Chondrocyte (in vitro differentiated cells): ENCODE data around the gene ZFAND3. TPM values are rescaled to one million over a fixed set of nuclear protein-coding genes. Genes with fewer than 3 reads are reported as not detected.

ENCODE experiments used
- DNase-seq: peaks from one replicate; pipeline ENCODE4 v3.0.0; 2021; ENCODE audit warnings: mixed read lengths, low spot score
- H3K27ac Mint-ChIP-seq: one replicate; pipeline ENCODE4 v1.8.0; 2021; ENCODE audit warnings: mild to moderate bottlenecking, moderate library complexity, mixed read lengths; ENCODE audit not compliant: unreplicated experiment
- H3K27me3 Mint-ChIP-seq: 2 replicates; pipeline ENCODE4 v1.8.0; 2021; ENCODE audit warnings: low read depth, mixed read lengths
- H3K36me3 Mint-ChIP-seq: 2 replicates; pipeline ENCODE4 v1.8.0; 2021; ENCODE audit warnings: low read depth, mixed read lengths
- H3K4me1 Mint-ChIP-seq: 2 replicates; pipeline ENCODE4 v1.8.0; 2021; ENCODE audit warnings: low read depth, mild to moderate bottlenecking, mixed read lengths
- H3K4me3 Mint-ChIP-seq: one replicate; pipeline ENCODE4 v1.8.0; 2021; ENCODE audit warnings: mild to moderate bottlenecking, moderate library complexity, mixed read lengths; ENCODE audit not compliant: unreplicated experiment
- H3K9me3 Mint-ChIP-seq: 2 replicates; pipeline ENCODE4 v1.8.0; 2021; ENCODE audit warnings: low read depth, mixed read lengths
- CTCF ChIP-seq: fragments of 200-600 bp; sonication (generic); IDR thresholded peaks from 2 replicates; pipeline ENCODE4 v1.5.0; 2021; ENCODE audit warnings: antibody characterized with exemption, mild to moderate bottlenecking, moderate library complexity
- total RNA-seq: library from RNA; stranded (reverse); gene quantifications from 3 replicates; pipeline ENCODE4 v1.2.1, GENCODE V29; 2021

The ZFAND3 gene
- total RNA-seq, 1 donor from 2014 or later, result 98.5 TPM

GRCh38 chr6:37967651-37968050 is 148.1 kb downstream of the ZFAND3 start:
- H3K4me3 Mint-ChIP-seq, result no peak overlapping the region
- peaks cover 5% of the 10 kb centered on the region for H3K36me3 Mint-ChIP-seq
- peaks cover 41% of the 10 kb centered on the region for H3K4me1 Mint-ChIP-seq

DNA sequence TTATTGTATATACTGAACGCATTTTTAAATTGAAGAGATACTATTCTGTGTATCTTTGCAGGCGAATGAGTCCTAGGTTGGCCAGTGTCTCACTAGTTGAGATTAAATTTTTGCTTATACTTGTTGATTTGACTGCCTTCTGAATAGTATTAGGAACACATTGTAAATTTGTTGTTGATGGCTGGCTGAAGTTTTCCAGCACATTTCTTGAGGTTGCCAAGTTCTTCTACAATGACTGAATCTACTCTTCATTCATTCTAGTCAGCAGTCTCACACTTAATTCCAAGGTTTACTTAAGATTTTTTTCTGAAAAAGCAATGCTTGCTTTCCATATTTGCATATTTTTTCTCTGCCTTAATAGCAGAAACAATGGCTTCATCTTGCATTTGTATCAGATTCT is 151.7 kb downstream of the ZFAND3 start:
- H3K4me3 Mint-ChIP-seq, result no peak overlapping the region
- no peak overlapping the region for H3K27ac Mint-ChIP-seq
- peaks cover 5% of the 10 kb centered on the region for H3K36me3 Mint-ChIP-seq
- no peak for TF ChIP-seq CTCF
- peaks cover 19% of the 10 kb centered on the region for H3K9me3 Mint-ChIP-seq
- DNase-seq, result no peak
- H3K4me1 Mint-ChIP-seq, result peaks cover 47% of the 10 kb centered on the region
- H3K27me3 Mint-ChIP-seq, result no peaks in the 10 kb centered on the region

More at GRCh38 chr6:37967651-37968050, 148.1 kb downstream of the ZFAND3 start:
- no peaks in the 10 kb centered on the region for H3K27me3 Mint-ChIP-seq
- H3K9me3 Mint-ChIP-seq, result peaks cover 9% of the 10 kb centered on the region
- DNase-seq, result no peak
- no peak for TF ChIP-seq CTCF
- no peak overlapping the region for H3K27ac Mint-ChIP-seq

- H3K36me3 Mint-ChIP-seq, result peaks cover 5% of the 10 kb centered on the region
- H3K4me1 Mint-ChIP-seq, result peaks cover 43% of the 10 kb centered on the region
- H3K27me3 Mint-ChIP-seq, result no peaks in the 10 kb centered on the region
- H3K4me3 Mint-ChIP-seq, result no peak overlapping the region
- peaks cover 18% of the 10 kb centered on the region for H3K9me3 Mint-ChIP-seq
- TF ChIP-seq CTCF, result no peak
- DNase-seq, result no peak
- H3K27ac Mint-ChIP-seq, result peak overlapping the region; percentile 12
Measured at GRCh38 chr6:37971711-37972390, 152.3 kb downstream of the ZFAND3 start.

DNA sequence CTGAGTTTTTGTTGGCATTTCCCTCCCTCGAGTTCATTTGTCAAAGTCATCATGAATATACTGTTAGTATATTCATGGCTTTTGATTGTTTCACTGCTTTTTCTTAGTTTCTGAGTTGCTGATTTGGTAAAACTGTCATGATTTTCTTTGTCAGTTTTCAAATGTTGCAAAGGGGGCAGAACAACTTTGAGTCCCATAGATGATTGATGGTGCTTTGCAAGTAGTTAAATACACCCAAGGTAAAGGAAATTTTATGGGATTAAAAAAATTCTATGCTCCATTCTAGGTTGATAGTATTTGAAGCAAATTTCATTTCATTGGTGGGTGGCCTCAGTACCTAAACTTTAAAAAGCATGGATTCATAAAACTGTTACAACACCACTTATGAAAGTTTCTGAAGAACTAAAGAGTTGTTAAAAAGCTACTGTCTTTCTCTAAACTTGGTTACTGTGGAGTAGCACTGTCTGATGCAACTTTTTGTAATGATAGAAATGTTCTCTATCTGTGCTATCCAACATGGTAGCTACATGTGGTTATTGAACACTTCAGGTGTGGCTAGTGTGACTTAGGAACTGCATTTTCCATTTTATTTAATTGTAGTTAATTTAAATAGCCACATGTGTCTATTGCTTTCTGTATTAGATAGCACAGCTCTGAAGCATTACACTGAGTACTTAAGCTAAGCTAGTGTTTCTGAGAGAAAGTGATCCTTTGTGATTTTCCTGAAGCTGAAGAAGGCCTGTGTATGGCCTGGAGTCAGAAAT is 153.6 kb downstream of the ZFAND3 start:
- no peak for TF ChIP-seq CTCF
- Mint-ChIP-seq H3K9me3 (peaks cover 10% of the 10 kb centered on the region), H3K4me1 (peaks cover 42% of the 10 kb centered on the region), H3K4me3 (no peak overlapping the region), H3K36me3 (no peaks in the 10 kb centered on the region), H3K27me3 (no peaks in the 10 kb centered on the region), H3K27ac (peak overlapping the region; percentile 90)
- no peak for DNase-seq

DNA sequence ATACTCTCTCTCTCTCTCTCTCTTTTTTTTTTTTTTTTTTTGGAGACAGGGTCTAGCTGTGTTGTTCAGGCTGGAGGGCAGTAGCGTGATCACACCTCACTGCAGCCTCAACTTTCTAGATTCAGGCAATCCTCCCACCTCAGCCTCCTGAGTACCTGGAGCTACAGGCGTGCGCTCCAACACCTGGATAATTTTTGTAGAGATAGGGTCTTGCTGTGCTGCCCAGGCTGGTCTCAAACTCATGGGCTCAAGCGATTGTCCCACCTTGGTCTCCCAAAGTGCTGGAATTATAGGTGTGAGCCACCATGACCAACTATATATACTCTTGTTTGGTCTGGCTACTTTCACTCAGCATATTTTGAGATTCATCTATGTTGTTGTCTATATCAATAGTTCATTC is 154.9 kb downstream of the ZFAND3 start:
- Mint-ChIP-seq H3K4me3 (no peak overlapping the region), H3K4me1 (peaks cover 43% of the 10 kb centered on the region)
- TF ChIP-seq CTCF, result no peak

More for the DNA sequence above, 154.9 kb downstream of the ZFAND3 start:
- Mint-ChIP-seq H3K27me3 (no peaks in the 10 kb centered on the region), H3K36me3 (no peaks in the 10 kb centered on the region), H3K9me3 (peaks cover 10% of the 10 kb centered on the region), H3K27ac (no peak overlapping the region)
- DNase-seq, result no peak
